Adrenal gland (tissue), 12 donors: Measurements from ENCODE around the gene GRIK5. TPM values are rescaled to one million over a fixed set of nuclear protein-coding genes. Genes with fewer than 3 reads are reported as not detected.

Experiments
- DNase-seq, 7 donors: peaks; one replicate each; pipeline ENCODE4 v3.0.0-alpha.2; 2019 to 2020
- H3K27ac ChIP-seq, 5 donors: fragments of 200-600 bp; sonication (generic) in 4 of 5; 1 replicate in 3 of 5; 2 replicates in 2 of 5; pipeline versions ENCODE4 v1.5.1 to v1.8.0; 2016 to 2020; ENCODE audit warnings: mild to moderate bottlenecking in 1 of 5
- H3K27me3 ChIP-seq: fragments of 200-600 bp; 2 replicates; pipeline ENCODE4 v1.8.0; 2021
- H3K36me3 ChIP-seq, 2 donors: fragments of 200-600 bp; replicated peaks in 1 of 2; 1 replicate in 1 of 2; 2 replicates in 1 of 2; pipeline versions ENCODE4 v1.5.1 to v1.8.0; 2018 to 2022
- H3K4me1 ChIP-seq, 2 donors: fragments of 200-600 bp; replicated peaks in 1 of 2; 1 replicate in 1 of 2; 2 replicates in 1 of 2; pipeline versions ENCODE4 v1.5.1 to v1.8.0; 2018 to 2021
- H3K4me3 ChIP-seq, 4 donors: fragments of 200-600 bp; sonication (generic) in 3 of 4; one replicate each; pipeline ENCODE4 v1.5.1; 2016 to 2018
- H3K9me3 ChIP-seq, 3 donors: fragments of 200-600 bp; sonication (generic) in 1 of 3; replicated peaks in 1 of 3; 1 replicate in 2 of 3; 2 replicates in 1 of 3; pipeline versions ENCODE4 v1.5.1 to v1.8.0; 2016 to 2021
- POLR2A ChIP-seq, 2 donors: fragments of 450-650 bp; IDR thresholded peaks; one replicate each; pipeline ENCODE4 v1.6.1; 2017; ENCODE audit warnings: antibody characterized with exemption in 2 of 2, mild to moderate bottlenecking in 2 of 2, moderate library complexity in 1 of 2
- WGBS, 4 donors: extraction: QIAGEN DNeasy Blood & Tissue Kit in 2 of 4; methylation state at CpG; one replicate each; pipeline versions ENCODE4 v1.1.5 to v1.1.7; 2013 to 2017; 5-methylcytosine and 5-hydroxymethylcytosine counted together
- intact Hi-C, 2 donors: fragments of 100-400 bp; cut with DNase I; formaldehyde crosslinking; loops; one replicate each; pipeline versions ENCODE4 v1.14.1 to v1.15.0; 2022 to 2023
- polyA plus RNA-seq, 3 donors: library from polyadenylated mRNA; stranded (reverse); fragments of 200-250 nt in 2 of 3; fragments of 350-450 nt in 1 of 3; fragmentation: Illumina TruSeq in 1 of 3; extraction: RNeasy Lipid Tissue Mini Kit (QIAGEN cat#74804) in 1 of 3; gene quantifications; one replicate each; pipeline ENCODE4 v1.2.3, GENCODE V29; 2013 to 2014
- total RNA-seq, 9 donors: library from RNA; depleted of rRNA in 4 of 9; stranded (reverse); fragments of >200 nt in 4 of 9; fragments of 120-200 nt in 1 of 9; fragmentation: NEBNext Ultra II Directional in 1 of 9; extraction: Animal tissue kit (Norgen Biotek cat#: 25700) in 1 of 9; gene quantifications; one replicate each; pipeline versions ENCODE4 v1.1.0 to v1.2.4, GENCODE V29; 2013 to 2023
- TF ChIP-seq, protein P1 (sequence below), 6 experiments: fragments of 450-650 bp in 4 of 6; fragments of 200-600 bp in 2 of 6; sonication (generic) in 1 of 6; IDR thresholded peaks; 1 replicate in 5 of 6; 2 replicates in 1 of 6; pipeline versions ENCODE4 v1.5.1 to v1.8.0; 2016 to 2021; ENCODE audit warnings: antibody characterized with exemption in 6 of 6, mild to moderate bottlenecking in 2 of 6, moderate library complexity in 1 of 6
- donor health status: healthy with polysubstance abuse.
- donor health status: Bipolar disorder and iron deficiency.
- donor health status: DM: yes; HTN: yes; CAD: no.
- donor health status: DM: no; HTN: no; CAD: no.
- donor health status: DM: no; HTN: no; CAD: no.
- donor health status: DM: yes; HTN: yes; CAD: no.

The GRIK5 gene
- total and polyA plus RNA-seq, 12 donors: 0.24 to 11.9 (median 2.3) TPM; not detected in 1

DNA sequence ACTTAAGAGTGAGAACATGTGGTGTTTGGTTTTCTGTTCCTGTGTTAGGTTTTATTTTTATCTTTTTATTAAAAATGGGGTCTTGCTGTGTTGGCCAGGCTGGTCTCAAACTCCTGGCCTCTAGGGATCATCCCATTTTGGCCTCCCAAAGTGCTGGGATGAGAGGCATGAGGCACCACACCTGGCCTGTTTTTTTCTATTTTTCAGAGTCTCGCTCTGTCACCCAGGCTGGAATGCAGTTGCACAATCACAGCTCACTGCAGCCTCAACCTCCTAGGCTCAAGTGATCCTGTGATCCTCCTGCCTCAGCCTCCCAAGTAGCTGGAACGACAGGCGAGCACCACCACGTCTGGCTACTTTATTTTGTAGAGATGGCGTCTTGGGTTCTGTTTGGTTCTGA is 13.5 kb upstream of the GRIK5 start:
- intact Hi-C loops: no loop called here
- Histone ChIP-seq H3K27ac (no peak overlapping the region), H3K4me1 (peaks cover 0 to 6% of the 10 kb centered on the region in 2 donors), H3K36me3 (peaks cover 0 to 28% of the 10 kb centered on the region in 2 donors), H3K27me3 (no peaks in the 10 kb centered on the region), H3K4me3 (no peak overlapping the region), H3K9me3 (no peaks in the 10 kb centered on the region)
- no peak for TF ChIP-seq POLR2A (IDR thresholded peaks at IDR 0.05)
- TF ChIP-seq, protein P1, sequence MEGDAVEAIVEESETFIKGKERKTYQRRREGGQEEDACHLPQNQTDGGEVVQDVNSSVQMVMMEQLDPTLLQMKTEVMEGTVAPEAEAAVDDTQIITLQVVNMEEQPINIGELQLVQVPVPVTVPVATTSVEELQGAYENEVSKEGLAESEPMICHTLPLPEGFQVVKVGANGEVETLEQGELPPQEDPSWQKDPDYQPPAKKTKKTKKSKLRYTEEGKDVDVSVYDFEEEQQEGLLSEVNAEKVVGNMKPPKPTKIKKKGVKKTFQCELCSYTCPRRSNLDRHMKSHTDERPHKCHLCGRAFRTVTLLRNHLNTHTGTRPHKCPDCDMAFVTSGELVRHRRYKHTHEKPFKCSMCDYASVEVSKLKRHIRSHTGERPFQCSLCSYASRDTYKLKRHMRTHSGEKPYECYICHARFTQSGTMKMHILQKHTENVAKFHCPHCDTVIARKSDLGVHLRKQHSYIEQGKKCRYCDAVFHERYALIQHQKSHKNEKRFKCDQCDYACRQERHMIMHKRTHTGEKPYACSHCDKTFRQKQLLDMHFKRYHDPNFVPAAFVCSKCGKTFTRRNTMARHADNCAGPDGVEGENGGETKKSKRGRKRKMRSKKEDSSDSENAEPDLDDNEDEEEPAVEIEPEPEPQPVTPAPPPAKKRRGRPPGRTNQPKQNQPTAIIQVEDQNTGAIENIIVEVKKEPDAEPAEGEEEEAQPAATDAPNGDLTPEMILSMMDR (IDR thresholded peaks at IDR 0.05): no peak
- 88 to 97% (median 95%) methylated on average over 5 of the region's 5 CpGs for WGBS, 4 donors
- DNase-seq: no peak

DNA sequence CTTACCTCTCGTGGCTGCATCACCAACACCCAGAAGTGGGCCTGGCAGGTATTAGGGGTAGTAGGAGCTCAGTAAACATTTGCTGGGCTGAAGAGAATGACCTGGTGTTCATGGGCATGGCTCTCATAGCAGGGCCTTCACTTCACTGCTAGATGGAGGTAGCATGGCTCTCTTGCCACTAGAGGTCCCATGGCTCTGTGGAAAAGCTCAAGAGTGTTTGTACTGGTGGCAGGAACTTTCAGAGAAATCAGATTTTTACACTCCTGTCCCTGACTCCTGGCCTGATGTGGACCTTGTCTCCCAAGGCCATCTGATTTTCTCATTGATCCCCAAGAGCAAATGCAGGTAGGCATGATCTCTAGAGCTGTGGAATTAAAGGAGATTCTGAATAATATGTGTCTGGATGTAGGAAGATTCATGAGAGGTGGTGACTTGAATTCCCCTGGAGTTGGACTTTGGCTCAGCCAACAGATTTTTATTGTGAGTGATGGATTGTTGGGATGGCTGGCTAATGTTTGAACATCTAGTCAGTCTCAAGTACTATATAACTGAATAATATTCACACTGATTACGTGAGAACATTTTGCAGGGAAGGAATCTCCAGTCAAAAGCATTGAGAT is 11.7 kb upstream of the GRIK5 start:
- Histone ChIP-seq H3K27me3 (no peaks in the 10 kb centered on the region), H3K9me3 (no peaks in the 10 kb centered on the region), H3K27ac (peak overlapping the region in 2 of 5 donors; percentile 2 to 22), H3K36me3 (peaks cover 0 to 29% of the 10 kb centered on the region in 2 donors), H3K4me1 (peaks cover 10 to 18% of the 10 kb centered on the region in 2 donors), H3K4me3 (no peak overlapping the region)
- intact Hi-C loops: no loop called here
- WGBS, 4 donors: 63 to 70% (median 69%) methylated on average over 2 of the region's 2 CpGs
- no peak for TF ChIP-seq POLR2A (IDR thresholded peaks at IDR 0.05)
- TF ChIP-seq, protein P1 (IDR thresholded peaks at IDR 0.05): peak in 5 of 6 experiments; percentile 13 to 43 (median 35)
- no peak for DNase-seq

DNA sequence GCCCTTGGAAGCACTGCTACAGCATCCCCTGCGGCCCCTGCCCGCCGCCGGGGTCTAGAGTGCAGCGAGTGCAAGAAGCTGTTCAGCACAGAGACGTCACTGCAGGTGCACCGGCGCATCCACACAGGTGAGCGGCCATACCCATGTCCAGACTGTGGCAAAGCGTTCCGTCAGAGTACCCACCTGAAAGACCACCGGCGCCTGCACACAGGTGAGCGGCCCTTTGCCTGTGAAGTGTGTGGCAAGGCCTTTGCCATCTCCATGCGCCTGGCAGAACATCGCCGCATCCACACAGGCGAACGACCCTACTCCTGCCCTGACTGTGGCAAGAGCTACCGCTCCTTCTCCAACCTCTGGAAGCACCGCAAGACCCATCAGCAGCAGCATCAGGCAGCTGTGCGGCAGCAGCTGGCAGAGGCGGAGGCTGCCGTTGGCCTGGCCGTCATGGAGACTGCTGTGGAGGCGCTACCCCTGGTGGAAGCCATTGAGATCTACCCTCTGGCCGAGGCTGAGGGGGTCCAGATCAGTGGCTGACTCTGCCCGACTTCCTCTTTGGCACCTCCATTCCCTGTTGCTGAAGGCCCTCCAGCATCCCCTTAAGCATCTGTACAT is 10.9 kb upstream of the GRIK5 start:
- H3K27ac ChIP-seq: no peak overlapping the region
- DNase-seq: no peak
- H3K4me1 ChIP-seq: peaks cover 11 to 20% of the 10 kb centered on the region in 2 donors
- WGBS, 4 donors: 92 to 96% (median 94%) methylated on average over 8 to 28 of the region's 28 CpGs
- no peak overlapping the region for H3K4me3 ChIP-seq
- TF ChIP-seq, protein P1 (IDR thresholded peaks at IDR 0.05): no peak
- no peak for TF ChIP-seq POLR2A (IDR thresholded peaks at IDR 0.05)
- no peaks in the 10 kb centered on the region for H3K27me3 ChIP-seq
- H3K9me3 ChIP-seq: no peaks in the 10 kb centered on the region
- intact Hi-C loops: no loop called here
- H3K36me3 ChIP-seq: peaks cover 0 to 29% of the 10 kb centered on the region in 2 donors

DNA sequence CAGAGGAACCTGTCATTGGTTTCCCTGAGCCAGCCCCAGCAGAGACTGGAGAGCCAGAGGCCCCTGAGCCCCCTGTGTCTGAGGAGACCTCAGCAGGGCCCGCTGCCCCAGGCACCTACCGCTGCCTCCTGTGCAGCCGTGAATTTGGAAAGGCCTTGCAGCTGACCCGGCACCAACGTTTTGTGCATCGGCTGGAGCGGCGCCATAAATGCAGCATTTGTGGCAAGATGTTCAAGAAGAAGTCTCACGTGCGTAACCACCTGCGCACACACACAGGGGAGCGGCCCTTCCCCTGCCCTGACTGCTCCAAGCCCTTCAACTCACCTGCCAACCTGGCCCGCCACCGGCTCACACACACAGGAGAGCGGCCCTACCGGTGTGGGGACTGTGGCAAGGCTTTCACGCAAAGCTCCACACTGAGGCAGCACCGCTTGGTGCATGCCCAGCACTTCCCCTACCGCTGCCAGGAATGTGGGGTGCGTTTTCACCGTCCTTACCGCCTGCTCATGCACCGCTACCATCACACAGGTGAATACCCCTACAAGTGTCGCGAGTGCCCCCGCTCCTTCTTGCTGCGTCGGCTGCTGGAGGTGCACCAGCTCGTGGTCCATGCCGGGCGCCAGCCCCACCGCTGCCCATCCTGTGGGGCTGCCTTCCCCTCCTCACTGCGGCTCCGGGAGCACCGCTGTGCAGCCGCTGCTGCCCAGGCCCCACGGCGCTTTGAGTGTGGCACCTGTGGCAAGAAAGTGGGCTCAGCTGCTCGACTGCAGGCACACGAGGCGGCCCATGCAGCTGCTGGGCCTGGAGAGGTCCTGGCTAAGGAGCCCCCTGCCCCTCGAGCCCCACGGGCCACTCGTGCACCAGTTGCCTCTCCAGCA is 10.1 kb upstream of the GRIK5 start:
- intact Hi-C loops: no loop called here
- TF ChIP-seq POLR2A (IDR thresholded peaks at IDR 0.05): no peak
- H3K4me1 ChIP-seq: peaks cover 11 to 21% of the 10 kb centered on the region in 2 donors
- no peak overlapping the region for H3K27ac ChIP-seq
- H3K4me3 ChIP-seq: no peak overlapping the region
- H3K36me3 ChIP-seq: peaks cover 0 to 29% of the 10 kb centered on the region in 2 donors
- no peak for DNase-seq
- 91 to 96% (median 92%) methylated on average over 15 to 44 of the region's 44 CpGs for WGBS, 4 donors
- no peaks in the 10 kb centered on the region for H3K27me3 ChIP-seq
- no peaks in the 10 kb centered on the region for H3K9me3 ChIP-seq
